Measurements from ENCODE around the gene ANKRD63. TPM values are rescaled to one million over a fixed set of nuclear protein-coding genes. Genes with fewer than 3 reads are reported as not detected.

Gene ANKRD63
- total and polyA plus RNA-seq, 2 donors (not counting 1 experiment from before 2014, with no cell fraction given) = 0.25 TPM; not detected in 1

DNA sequence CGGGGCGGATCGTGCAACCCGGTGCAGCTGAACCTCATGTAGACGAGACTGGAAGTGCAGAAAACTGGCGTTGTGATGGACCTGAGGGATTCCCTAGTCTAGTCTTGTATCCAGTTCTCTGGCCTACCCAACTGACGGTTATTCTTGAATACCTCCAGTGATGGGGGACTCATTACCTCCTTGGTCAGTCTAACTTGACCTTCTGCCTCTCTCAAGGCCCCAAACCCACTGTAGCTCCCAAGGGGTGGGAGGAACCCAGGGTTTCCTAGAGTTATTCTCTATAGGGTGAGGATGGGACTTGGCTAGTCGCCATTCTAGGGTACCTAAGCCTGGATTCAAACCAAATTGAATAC, 32.6 kb downstream of the ANKRD63 start:
- H3K36me3 ChIP-seq (replicated peaks in 1 of 2; ENCODE audit: control extremely low read depth in 1 of 2, control insufficient read depth in 1 of 2, extremely low read depth in 1 of 2, insufficient read depth in 2 of 2, low read length in 1 of 2) = no peaks in the 10 kb centered on the region
- POLR2A ChIA-PET = no interaction called here
- CTCF ChIA-PET = interaction anchor here (1.4 kb wide), 1 partner anchor 24 kb away, joined by 7 read pairs; no protein-coding TSS in a partner anchor
- H3K4me3 ChIP-seq (ENCODE audit: control extremely low read depth in 1 of 5, extremely low read depth in 1 of 5, insufficient read depth in 1 of 5, low read depth in 2 of 5, low read length in 4 of 5) = no peak overlapping the region
- peaks cover 10% of the 10 kb centered on the region for H3K4me1 Mint-ChIP-seq
- H3K4me3 Mint-ChIP-seq = no peak overlapping the region
- peaks cover 10 to 17% of the 10 kb centered on the region in 2 donors for H3K4me1 ChIP-seq (ENCODE audit: control insufficient read depth in 2 of 2, insufficient read depth in 2 of 2, low read length in 2 of 2)
- TF ChIP-seq EZH2 (IDR thresholded peaks at IDR 0.05; ENCODE audit: borderline replicate concordance, insufficient read depth, low read depth, low read length, poor library complexity, severe bottlenecking) (no peak), CTCF (IDR thresholded peaks at IDR 0.05) (no peak)
- peaks cover 0 to 35% (median 12%) of the 10 kb centered on the region in 4 experiments for H3K27me3 ChIP-seq (replicated peaks in 1 of 4; ENCODE audit: control extremely low read depth in 1 of 4, control insufficient read depth in 3 of 4, insufficient read depth in 4 of 4, low read length in 3 of 4)
- H3K79me2 ChIP-seq (ENCODE audit: control insufficient read depth, insufficient read depth, low read length) = no peaks in the 10 kb centered on the region
- 95% methylated on average over 6 of the region's 8 CpGs for WGBS (ENCODE audit: insufficient coverage)
- H4K20me1 ChIP-seq (ENCODE audit: control insufficient read depth, insufficient read depth, low read length, poor library complexity, severe bottlenecking) = no peaks in the 10 kb centered on the region
- no peak for ATAC-seq (ENCODE audit: low read depth)
- peaks cover 27% of the 10 kb centered on the region for H3K27me3 Mint-ChIP-seq
- H3K9ac ChIP-seq (ENCODE audit: low read length) = no peak overlapping the region
- no peak overlapping the region for H3K4me2 ChIP-seq (replicated peaks; ENCODE audit: low read depth, low read length, poor library complexity, severe bottlenecking)
- no peak overlapping the region for H3K27ac ChIP-seq (ENCODE audit: low read length in 2 of 2)
- peaks cover 0 to 6% (median 0%) of the 10 kb centered on the region in 3 donors for H3K9me3 ChIP-seq (ENCODE audit: control extremely low read depth in 1 of 3, control insufficient read depth in 2 of 3, insufficient read depth in 1 of 3, low read length in 2 of 3)
- no peak for DNase-seq
- no peak overlapping the region for H3K27ac Mint-ChIP-seq
- intact Hi-C loops (cut with micrococcal nuclease) = no loop called here
- H3K9me3 Mint-ChIP-seq (ENCODE audit: insufficient read depth) = no peaks in the 10 kb centered on the region
- no peak overlapping the region for H2AFZ ChIP-seq (ENCODE audit: insufficient read depth, low read depth, low read length, poor library complexity, severe bottlenecking)

GRCh38 chr15:40249477-40250303, 33.2 kb downstream of the ANKRD63 start:
- Histone ChIP-seq H3K4me2 (replicated peaks; ENCODE audit: low read depth, low read length, poor library complexity, severe bottlenecking) (no peak overlapping the region), H3K27me3 (replicated peaks in 1 of 4; ENCODE audit: control extremely low read depth in 1 of 4, control insufficient read depth in 3 of 4, insufficient read depth in 4 of 4, low read length in 3 of 4) (peaks cover 0 to 35% (median 12%) of the 10 kb centered on the region in 4 experiments), H3K9ac (ENCODE audit: low read length) (no peak overlapping the region), H3K36me3 (replicated peaks in 1 of 2; ENCODE audit: control extremely low read depth in 1 of 2, control insufficient read depth in 1 of 2, extremely low read depth in 1 of 2, insufficient read depth in 2 of 2, low read length in 1 of 2) (no peaks in the 10 kb centered on the region), H3K4me3 (ENCODE audit: control extremely low read depth in 1 of 5, extremely low read depth in 1 of 5, insufficient read depth in 1 of 5, low read depth in 2 of 5, low read length in 4 of 5) (no peak overlapping the region), H2AFZ (ENCODE audit: insufficient read depth, low read depth, low read length, poor library complexity, severe bottlenecking) (no peak overlapping the region), H3K9me3 (ENCODE audit: control extremely low read depth in 1 of 3, control insufficient read depth in 2 of 3, insufficient read depth in 1 of 3, low read length in 2 of 3) (peaks cover 0 to 6% (median 0%) of the 10 kb centered on the region in 3 donors), H3K27ac (ENCODE audit: low read length in 2 of 2) (no peak overlapping the region), H3K4me1 (ENCODE audit: control insufficient read depth in 2 of 2, insufficient read depth in 2 of 2, low read length in 2 of 2) (peaks cover 10 to 17% of the 10 kb centered on the region in 2 donors), H4K20me1 (ENCODE audit: control insufficient read depth, insufficient read depth, low read length, poor library complexity, severe bottlenecking) (no peaks in the 10 kb centered on the region), H3K79me2 (ENCODE audit: control insufficient read depth, insufficient read depth, low read length) (no peaks in the 10 kb centered on the region)
- Mint-ChIP-seq H3K9me3 (ENCODE audit: insufficient read depth) (no peaks in the 10 kb centered on the region), H3K27ac (no peak overlapping the region), H3K27me3 (peaks cover 26% of the 10 kb centered on the region), H3K4me1 (peaks cover 10% of the 10 kb centered on the region), H3K4me3 (no peak overlapping the region)
- DNase-seq = no peak
- CTCF ChIA-PET = interaction anchor here (1.4 kb wide), 1 partner anchor 25 kb away, joined by 7 read pairs; no protein-coding TSS in a partner anchor
- TF ChIP-seq CTCF (IDR thresholded peaks at IDR 0.05) (no peak), EZH2 (IDR thresholded peaks at IDR 0.05; ENCODE audit: borderline replicate concordance, insufficient read depth, low read depth, low read length, poor library complexity, severe bottlenecking) (no peak)
- 61% methylated on average over 4 of the region's 11 CpGs for WGBS (ENCODE audit: insufficient coverage)
- POLR2A ChIA-PET = no interaction called here
- no peak for ATAC-seq (ENCODE audit: low read depth)
- intact Hi-C loops (cut with micrococcal nuclease) = no loop called here

All from B cell (primary cell).